SH-SY5Y (cell line): ENCODE results near the gene BTBD9.

Source experiments
- GATA2 ChIP-seq: IDR thresholded peaks from 2 replicates; pipeline ENCODE4 v1.6.1; 2011; ENCODE audit warnings: mild to moderate bottlenecking, low read depth, low read length
- GATA3 ChIP-seq: IDR thresholded peaks from 2 replicates; pipeline ENCODE4 v1.6.1; 2011; ENCODE audit warnings: low read depth, mild to moderate bottlenecking, low read length, moderate library complexity

DNA sequence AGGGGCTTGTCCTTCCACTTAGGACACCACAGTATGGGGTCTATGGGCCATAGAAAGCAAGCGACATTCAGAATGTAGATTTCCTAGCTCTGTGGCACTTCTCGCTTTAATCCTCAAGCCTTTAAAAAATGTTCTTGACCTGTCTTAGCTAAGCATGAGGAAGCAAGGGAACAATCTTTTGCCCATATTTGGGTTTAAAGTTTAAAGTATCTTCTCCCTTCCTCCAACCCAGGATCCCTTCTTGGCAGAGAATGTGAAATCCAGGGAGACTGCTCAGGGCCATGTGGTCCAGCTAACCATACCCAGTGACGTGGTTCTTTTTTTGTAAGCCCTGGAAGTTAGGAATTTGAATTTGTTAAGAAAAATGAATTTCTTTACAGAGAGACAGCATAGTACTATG is 289.9 kb downstream of the BTBD9 start:
- TF ChIP-seq GATA2 = no peak
- no peak for TF ChIP-seq GATA3
